NCI-H146 treated with DMSO at 0.1 percent for 48 hours (cell line): Measurements from ENCODE around the gene HJV.
"Not testable (repeated sequence)": the region's sequence is repeated elsewhere in the genome, so short reads cannot be mapped to it uniquely, and the experiment has no call there.

ENCODE experiments used
- DNase-seq: peaks from one replicate; lab custom pipeline; 2025; ENCODE audit not compliant: unreplicated experiment; lab: John Stamatoyannopoulos, UW

Gene HJV

GRCh38 chr1:146021622-146022402, at the start of gene HJV:
Gene HJV, minus strand, starts transcription at chr1:146021735. Its CDS starts 1,504 bp downstream, at chr1:146020231.
- DNase-seq, result no peak

GRCh38 chr1:146059148-146059547, 37.6 kb upstream of the HJV start:
- not testable (repeated sequence) for DNase-seq

- DNase-seq, result peak; percentile 76
Measured at GRCh38 chr1:146051852-146052676, 30.5 kb upstream of the HJV start.

GRCh38 chr1:146051452-146051851, 29.9 kb upstream of the HJV start:
- DNase-seq, result no peak

- DNase-seq, result not testable (repeated sequence)
Measured at GRCh38 chr1:146050652-146050963, 29.1 kb upstream of the HJV start.

GRCh38 chr1:146049866-146050651, 28.5 kb upstream of the HJV start:
- DNase-seq, result not testable (repeated sequence)

- no peak for DNase-seq
Measured at GRCh38 chr1:146049436-146049835, 27.9 kb upstream of the HJV start.

GRCh38 chr1:146048514-146049115, 27.1 kb upstream of the HJV start:
- not testable (repeated sequence) for DNase-seq

- DNase-seq, result no peak
Measured at GRCh38 chr1:146046664-146047063, 25.1 kb upstream of the HJV start.

GRCh38 chr1:146039844-146040194, 18.3 kb upstream of the HJV start:
- DNase-seq, result peak; percentile 29

- DNase-seq, result peak; percentile 87
Measured at GRCh38 chr1:146036965-146037646, 15.6 kb upstream of the HJV start.

GRCh38 chr1:146036241-146036964, 14.9 kb upstream of the HJV start:
- DNase-seq, result peak; percentile 74

GRCh38 chr1:146035048-146035423, 13.5 kb upstream of the HJV start:
- DNase-seq, result peak; percentile 60

GRCh38 chr1:146032631-146033219, 11.2 kb upstream of the HJV start:
- DNase-seq, result peak; percentile 41

- DNase-seq, result no peak
Measured at GRCh38 chr1:146031476-146031875, 9.9 kb upstream of the HJV start.

GRCh38 chr1:146029117-146029516, 7.6 kb upstream of the HJV start:
- no peak for DNase-seq

- DNase-seq, result not testable (repeated sequence)
Measured at GRCh38 chr1:146026650-146027049, 5.1 kb upstream of the HJV start.

GRCh38 chr1:146025787-146026495, 4.4 kb upstream of the HJV start:
- not testable (repeated sequence) for DNase-seq
